MM.1S (cell line): ENCODE measurements around the gene METTL22.

Source experiments
- DNase-seq: peaks from one replicate; pipeline ENCODE4 v3.0.0-alpha.2; 2015
- H2AFZ ChIP-seq: fragments of 300-600 bp; sonication (generic); 2 replicates; pipeline ENCODE4 v1.6.0; 2016; ENCODE audit warnings: antibody characterized with exemption, low read length
- H3F3A ChIP-seq: fragments of 300-600 bp; sonication (generic); 2 replicates; pipeline ENCODE4 v1.6.1; 2016; ENCODE audit warnings: mild to moderate bottlenecking, antibody characterized with exemption, low read length, moderate library complexity, mixed read lengths; ENCODE audit not compliant: insufficient read depth
- H3K27ac ChIP-seq: fragments of 300-600 bp; sonication (generic); 2 replicates; pipeline ENCODE4 v1.5.1; 2016; ENCODE audit warnings: mild to moderate bottlenecking, low read length
- H3K27me3 ChIP-seq: fragments of 300-600 bp; sonication (generic); replicated peaks from 2 replicates; pipeline ENCODE4 v1.6.0; 2016; ENCODE audit warnings: low read length; ENCODE audit not compliant: insufficient read depth
- H3K36me3 ChIP-seq: fragments of 300-600 bp; sonication (generic); replicated peaks from 2 replicates; pipeline ENCODE4 v1.6.1; 2016; ENCODE audit warnings: mild to moderate bottlenecking, low read length, mixed read lengths; ENCODE audit not compliant: insufficient read depth
- H3K4me1 ChIP-seq: fragments of 300-600 bp; sonication (generic); 2 replicates; pipeline ENCODE4 v1.6.1; 2016; ENCODE audit warnings: low read length, mixed read lengths
- H3K4me2 ChIP-seq: fragments of 300-600 bp; sonication (generic); 2 replicates; pipeline ENCODE4 v1.6.0; 2016; ENCODE audit warnings: low read depth, low read length
- H3K4me3 ChIP-seq: fragments of 300-600 bp; sonication (generic); 2 replicates; pipeline ENCODE4 v1.5.1; 2016; ENCODE audit warnings: low read length, mixed read lengths
- H3K79me2 ChIP-seq: fragments of 300-600 bp; sonication (generic); 2 replicates; pipeline ENCODE4 v1.6.1; 2016; ENCODE audit warnings: mixed run types, low read length, mixed read lengths
- H3K9ac ChIP-seq: fragments of 300-600 bp; sonication (generic); 2 replicates; pipeline ENCODE4 v1.6.1; 2016; ENCODE audit warnings: low read length, mixed read lengths
- H3K9me2 ChIP-seq: fragments of 300-600 bp; sonication (generic); replicated peaks from 2 replicates; pipeline ENCODE4 v1.6.1; 2016; ENCODE audit warnings: mild to moderate bottlenecking, low read length, mixed read lengths; ENCODE audit not compliant: insufficient read depth
- H3K9me3 ChIP-seq: fragments of 300-600 bp; sonication (generic); replicated peaks from 2 replicates; pipeline ENCODE4 v1.6.1; 2016; ENCODE audit warnings: mild to moderate bottlenecking, low read length, mixed read lengths; ENCODE audit not compliant: insufficient read depth
- H4K20me1 ChIP-seq: fragments of 300-600 bp; sonication (generic); 2 replicates; pipeline ENCODE4 v1.6.1; 2016; ENCODE audit warnings: mild to moderate bottlenecking, low read length, moderate library complexity, mixed read lengths; ENCODE audit not compliant: insufficient read depth
- CTCF ChIP-seq: fragments of 300-600 bp; sonication (generic); IDR thresholded peaks from 2 replicates; pipeline ENCODE4 v1.5.1; 2016; ENCODE audit warnings: antibody characterized with exemption, low read length, mixed read lengths
- EZH2 ChIP-seq: fragments of 300-600 bp; sonication (generic); optimal IDR thresholded peaks from 2 replicates; pipeline ENCODE3; 2017; ENCODE audit warnings: low read depth, mild to moderate bottlenecking, antibody characterized with exemption, low read length, mixed read lengths
- EZH2phosphoT487 ChIP-seq: fragments of 300-600 bp; sonication (generic); IDR thresholded peaks from 2 replicates; pipeline ENCODE4 v1.6.1; 2018; ENCODE audit warnings: antibody characterized with exemption, low read length

METTL22 gene

GRCh38 chr16:8605554-8605953 lies 15.9 kb upstream of the METTL22 start:
- Histone ChIP-seq H3K4me2 (no peak overlapping the region), H3K9ac (no peak overlapping the region), H3F3A (no peaks in the 10 kb centered on the region), H3K4me3 (no peak overlapping the region), H3K9me3 (no peaks in the 10 kb centered on the region), H2AFZ (no peak overlapping the region), H3K4me1 (no peaks in the 10 kb centered on the region), H3K27me3 (no peaks in the 10 kb centered on the region), H4K20me1 (no peaks in the 10 kb centered on the region), H3K27ac (no peak overlapping the region), H3K79me2 (no peaks in the 10 kb centered on the region), H3K36me3 (no peaks in the 10 kb centered on the region), H3K9me2 (no peaks in the 10 kb centered on the region)
- DNase-seq, result no peak
- no peak for TF ChIP-seq EZH2
- no peak for TF ChIP-seq CTCF
- TF ChIP-seq EZH2phosphoT487, result no peak

DNA sequence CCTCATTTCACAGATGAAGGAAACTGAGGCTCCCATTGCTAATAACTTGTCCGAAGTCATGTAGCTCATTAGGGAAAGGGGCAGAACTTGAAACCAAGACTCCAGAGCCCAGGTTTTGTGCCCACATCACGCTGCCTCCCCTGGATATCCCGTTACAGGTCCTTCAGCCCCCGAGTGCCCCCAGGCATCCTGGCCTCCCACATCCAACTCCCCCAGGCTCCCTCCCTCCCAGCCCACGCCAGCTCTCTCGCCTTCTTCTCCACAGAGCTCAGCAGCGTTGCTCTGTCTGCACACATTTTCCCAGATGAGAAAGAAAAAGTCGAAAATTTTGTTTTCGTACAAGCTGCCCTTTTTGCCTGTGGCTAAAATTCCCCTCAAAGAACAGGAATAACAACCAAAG lies 14.3 kb upstream of the METTL22 start:
- TF ChIP-seq EZH2phosphoT487, result no peak
- no peak for TF ChIP-seq CTCF
- TF ChIP-seq EZH2, result no peak
- no peaks in the 10 kb centered on the region for H3K4me1 ChIP-seq
- H3K9me2 ChIP-seq, result no peaks in the 10 kb centered on the region
- no peak for DNase-seq
- no peak overlapping the region for H2AFZ ChIP-seq
- H3K9ac ChIP-seq, result no peak overlapping the region
- H3K27ac ChIP-seq, result no peak overlapping the region
- no peaks in the 10 kb centered on the region for H3K36me3 ChIP-seq
- H3F3A ChIP-seq, result no peaks in the 10 kb centered on the region
- no peaks in the 10 kb centered on the region for H3K27me3 ChIP-seq
- H3K4me2 ChIP-seq, result no peak overlapping the region
- no peaks in the 10 kb centered on the region for H3K9me3 ChIP-seq
- no peak overlapping the region for H3K4me3 ChIP-seq
- H3K79me2 ChIP-seq, result no peaks in the 10 kb centered on the region
- H4K20me1 ChIP-seq, result no peaks in the 10 kb centered on the region

DNA sequence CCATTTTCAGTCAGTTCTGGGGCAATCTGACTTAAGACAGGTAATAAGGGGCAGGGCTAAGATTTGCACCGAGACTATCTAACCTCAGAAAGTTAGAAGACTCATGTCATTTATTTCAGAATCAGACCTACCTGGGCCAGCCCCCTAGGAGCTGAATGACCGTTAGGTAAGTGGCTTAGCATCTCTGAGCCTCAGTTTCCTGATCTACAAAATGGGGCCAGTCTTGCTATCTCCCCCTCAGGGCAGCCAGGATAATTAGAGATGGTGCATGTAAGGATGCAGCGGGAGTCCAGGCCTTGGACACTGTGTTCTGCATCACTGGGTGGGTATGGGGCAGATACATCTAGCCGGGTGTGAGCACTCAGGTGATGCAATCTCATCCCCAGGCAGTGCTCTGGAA lies 10.4 kb upstream of the METTL22 start:
- H3K4me2 ChIP-seq, result no peak overlapping the region
- H2AFZ ChIP-seq, result no peak overlapping the region
- H3K27ac ChIP-seq, result no peak overlapping the region
- H3K9me2 ChIP-seq, result no peaks in the 10 kb centered on the region
- no peaks in the 10 kb centered on the region for H3K79me2 ChIP-seq
- no peak for TF ChIP-seq EZH2phosphoT487
- TF ChIP-seq EZH2, result no peak
- TF ChIP-seq CTCF, result no peak
- no peaks in the 10 kb centered on the region for H3F3A ChIP-seq
- no peak for DNase-seq
- H3K9ac ChIP-seq, result no peak overlapping the region
- H3K4me3 ChIP-seq, result no peak overlapping the region
- no peaks in the 10 kb centered on the region for H4K20me1 ChIP-seq
- H3K4me1 ChIP-seq, result no peaks in the 10 kb centered on the region
- no peaks in the 10 kb centered on the region for H3K36me3 ChIP-seq
- H3K27me3 ChIP-seq, result no peaks in the 10 kb centered on the region
- H3K9me3 ChIP-seq, result no peaks in the 10 kb centered on the region
